Activated naive CD4-positive, alpha-beta T cell treated with anti-CD3 and anti-CD28 coated beads, Interleukin-2, amount 50 U/mL, for 16 hours (primary cell): Measurements from ENCODE around the gene ZXDC.

ENCODE experiments used
- DNase-seq: peaks from one replicate; pipeline ENCODE4 v3.0.0-alpha.2; 2020

Gene ZXDC

DNA sequence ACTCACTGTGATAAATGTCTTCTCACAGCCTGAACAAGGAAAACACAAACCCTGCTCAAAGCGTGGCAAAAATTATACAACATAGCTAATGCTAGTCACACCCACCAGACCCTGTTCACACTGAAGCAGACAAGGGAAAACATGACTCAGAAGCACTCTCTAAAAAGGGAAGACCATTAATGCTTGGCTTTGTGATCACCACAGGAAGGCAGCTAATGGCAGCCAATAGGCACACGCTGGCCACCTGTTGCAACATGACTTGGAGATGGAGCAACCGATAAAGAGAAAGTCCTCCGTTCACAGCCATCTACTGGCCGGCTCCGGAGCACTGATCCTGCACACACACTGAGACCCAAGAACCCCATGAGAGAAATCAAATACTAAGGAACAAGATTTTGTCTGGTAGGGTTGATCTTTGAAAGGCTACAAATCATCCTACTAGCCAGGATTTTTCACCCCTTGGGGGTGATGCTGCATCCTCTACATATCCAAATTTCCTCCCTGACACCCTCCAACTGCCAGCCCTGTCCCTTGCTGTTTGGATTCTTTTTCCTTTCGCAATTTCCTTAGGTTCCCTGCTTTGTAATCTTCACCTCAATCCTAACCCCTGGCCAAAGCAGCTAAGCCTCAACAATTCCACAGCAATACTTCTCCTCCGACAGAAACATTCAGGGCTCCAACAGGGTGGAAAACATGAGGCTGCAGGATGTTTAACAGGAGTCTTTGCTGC, 3.2 kb downstream of the ZXDC start:
- DNase-seq: no peak

DNA sequence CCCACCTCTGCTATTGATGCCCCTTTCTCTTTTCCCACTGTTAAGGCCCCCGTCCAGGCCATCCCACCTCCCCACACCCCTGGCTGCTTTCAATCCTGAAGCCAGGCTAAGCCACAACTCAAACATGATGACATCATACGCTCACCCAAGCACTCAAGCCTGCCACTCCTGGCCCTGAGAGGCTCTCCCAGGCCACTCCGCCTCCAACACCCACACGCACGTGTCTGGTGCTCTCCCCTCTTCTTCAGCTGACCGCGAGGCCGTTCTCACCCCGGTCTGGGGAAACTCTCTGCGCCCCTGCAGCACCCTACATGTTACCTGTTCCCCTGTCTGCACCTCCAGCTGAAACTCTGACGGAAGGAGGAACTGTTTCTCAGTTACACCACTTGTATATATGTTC, 6.2 kb downstream of the ZXDC start:
- DNase-seq: no peak

DNA sequence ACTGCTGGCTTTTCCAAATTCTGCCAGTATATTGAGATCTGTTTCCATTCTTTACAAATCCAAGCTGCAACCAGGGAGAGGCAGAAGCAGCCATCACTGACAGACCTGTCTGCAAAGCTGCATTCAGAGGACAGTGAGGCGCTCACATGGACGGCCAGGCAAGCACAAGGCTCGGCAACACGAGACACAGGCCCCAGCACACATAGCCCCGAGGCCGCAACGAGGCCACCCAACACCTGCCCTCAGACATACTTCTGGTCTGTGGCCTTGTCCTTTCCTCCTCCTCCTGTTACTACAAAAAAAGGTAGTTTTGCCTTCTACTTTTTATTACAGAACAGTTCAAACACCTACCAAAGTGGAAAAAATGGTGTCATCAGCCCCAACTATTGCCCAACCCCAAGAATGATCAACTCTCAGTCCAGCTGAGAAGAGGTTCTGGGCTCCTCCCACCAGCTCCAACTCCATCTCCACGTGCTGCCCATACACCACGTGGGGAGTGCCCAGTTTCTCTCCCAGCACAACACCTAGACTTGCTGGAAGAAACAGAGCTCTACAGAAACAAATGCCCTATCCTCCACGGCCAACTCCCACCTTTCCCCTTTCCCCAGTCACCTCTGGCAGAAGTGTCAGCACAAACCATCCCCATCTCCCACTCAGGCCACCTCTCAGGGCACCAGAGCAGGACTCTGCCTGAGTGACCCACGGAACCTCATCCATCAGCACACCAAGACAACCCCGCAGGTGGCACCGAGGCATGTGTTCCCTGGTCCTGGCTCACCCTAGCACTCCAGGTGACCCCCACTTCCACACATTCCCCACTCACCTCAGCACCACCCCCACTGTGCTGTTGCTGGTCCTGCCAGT, 7.4 kb downstream of the ZXDC start:
- DNase-seq: no peak

DNA sequence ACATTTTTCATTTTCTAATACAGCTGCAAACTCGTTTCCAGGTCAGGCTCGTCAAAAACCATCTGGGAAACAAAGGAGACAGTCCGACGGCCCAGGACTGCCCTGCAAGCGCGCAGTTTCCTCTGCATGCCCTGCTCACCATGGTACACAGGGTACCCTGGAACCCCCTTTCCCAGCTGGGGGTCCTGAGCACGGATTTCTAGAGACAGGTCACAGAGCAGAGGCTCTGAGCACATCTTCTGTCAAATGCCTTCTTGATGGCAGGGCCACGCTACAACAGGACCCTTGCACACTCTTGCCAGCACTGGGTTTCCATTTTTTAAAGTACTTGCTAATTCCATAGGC, 8.1 kb downstream of the ZXDC start:
- no peak for DNase-seq

DNA sequence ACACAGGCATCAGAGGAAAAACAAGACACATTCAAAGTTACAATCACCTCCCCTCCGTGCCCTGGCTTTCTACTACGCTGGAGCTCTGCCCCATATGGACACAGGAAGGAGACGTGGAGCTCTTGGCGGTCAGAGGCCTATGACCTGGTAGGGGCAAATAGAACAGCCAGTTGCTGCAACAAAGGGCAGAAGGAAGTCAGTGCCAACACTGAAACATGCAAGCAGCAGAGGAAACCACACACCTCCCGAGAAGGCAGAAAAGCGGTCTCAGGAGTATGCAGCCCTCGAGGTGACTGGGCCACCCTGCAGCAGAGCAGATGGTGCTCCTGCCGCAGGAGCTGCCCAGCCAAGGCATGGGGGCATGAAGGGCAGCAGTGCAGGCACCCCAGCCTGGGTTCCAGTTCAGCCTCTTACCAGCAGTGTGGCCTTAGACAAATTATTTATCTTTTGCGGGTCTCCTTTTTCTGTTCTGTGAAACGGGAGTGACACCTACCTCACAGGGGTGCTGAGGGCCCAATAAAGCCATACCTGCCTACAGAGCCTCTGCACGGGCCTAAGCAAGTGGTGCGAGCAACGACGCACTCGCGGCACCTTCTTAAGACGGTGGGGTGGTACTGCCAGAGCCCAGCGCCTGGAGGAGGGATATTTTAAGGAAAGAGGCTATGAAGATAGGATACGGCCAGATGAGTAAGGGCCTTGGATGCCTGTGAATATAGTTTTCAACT, 8.6 kb downstream of the ZXDC start:
- DNase-seq: no peak

DNA sequence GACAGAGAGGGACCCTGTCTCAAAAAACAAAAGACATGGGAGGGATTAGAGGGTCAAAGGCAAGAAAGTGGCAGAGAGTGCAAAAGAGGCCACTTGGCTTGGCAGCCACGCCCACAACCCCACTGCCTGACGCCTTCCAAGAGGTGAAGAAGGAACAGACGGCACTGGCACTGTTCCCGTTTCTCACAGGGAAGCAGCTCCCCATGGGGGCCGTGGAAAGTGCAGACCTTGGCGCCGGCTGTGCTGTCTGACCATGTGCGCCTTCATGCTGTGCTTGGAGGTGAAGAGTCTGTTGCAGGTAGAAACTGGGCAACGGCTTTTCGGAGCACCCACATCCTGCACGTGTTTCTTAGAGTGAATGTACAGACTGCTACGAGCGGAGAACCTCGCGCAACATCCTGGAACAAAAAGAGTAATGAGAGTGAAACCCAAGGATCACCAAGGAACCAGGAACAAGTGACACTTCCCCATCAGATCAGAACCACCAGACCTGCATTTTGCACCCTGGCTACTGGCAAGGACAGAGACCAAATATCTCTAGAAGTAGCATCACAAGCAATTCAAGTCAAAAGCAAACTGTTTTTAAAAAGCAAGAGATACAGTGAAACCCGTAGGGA, 9.7 kb downstream of the ZXDC start:
- DNase-seq: no peak

DNA sequence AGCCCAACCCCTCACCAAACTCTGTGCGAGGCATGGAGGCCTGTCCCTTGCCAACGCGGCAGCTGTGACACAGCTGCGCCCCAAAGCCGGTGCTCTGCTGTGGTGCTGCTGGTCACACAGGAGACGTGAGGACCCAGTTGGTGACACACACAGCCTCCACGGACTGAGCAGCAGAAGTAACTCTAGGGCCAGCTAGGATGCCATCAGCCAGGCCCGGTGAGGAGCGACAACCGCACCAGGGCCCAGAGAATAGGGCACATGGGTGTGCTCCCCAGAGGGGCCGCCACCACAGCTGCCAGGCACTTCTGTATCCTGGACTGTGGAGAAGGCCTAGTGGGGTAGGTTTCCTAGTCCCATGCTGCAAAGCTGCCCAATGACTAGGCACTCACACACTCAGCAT, 10.7 kb downstream of the ZXDC start:
- DNase-seq: no peak

DNA sequence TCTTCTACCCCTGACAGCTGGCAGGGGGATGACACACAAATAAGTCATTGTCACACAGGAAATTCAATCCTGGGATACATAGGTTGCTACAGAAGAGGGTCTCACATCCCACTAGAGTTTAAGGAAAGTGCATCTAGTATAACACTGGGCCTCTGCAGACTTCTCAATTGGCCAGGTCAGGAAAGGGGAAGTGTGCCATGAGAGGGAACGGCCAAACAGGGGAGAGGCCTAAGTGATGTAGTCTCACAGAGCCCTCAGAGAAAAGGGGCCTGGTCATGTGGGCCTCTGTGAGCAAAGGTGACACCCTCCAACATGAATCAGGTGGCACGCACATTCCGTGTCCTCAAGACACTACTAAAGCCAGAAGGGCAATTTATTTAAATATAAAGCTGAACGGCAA, 11.2 kb downstream of the ZXDC start:
- DNase-seq: no peak

DNA sequence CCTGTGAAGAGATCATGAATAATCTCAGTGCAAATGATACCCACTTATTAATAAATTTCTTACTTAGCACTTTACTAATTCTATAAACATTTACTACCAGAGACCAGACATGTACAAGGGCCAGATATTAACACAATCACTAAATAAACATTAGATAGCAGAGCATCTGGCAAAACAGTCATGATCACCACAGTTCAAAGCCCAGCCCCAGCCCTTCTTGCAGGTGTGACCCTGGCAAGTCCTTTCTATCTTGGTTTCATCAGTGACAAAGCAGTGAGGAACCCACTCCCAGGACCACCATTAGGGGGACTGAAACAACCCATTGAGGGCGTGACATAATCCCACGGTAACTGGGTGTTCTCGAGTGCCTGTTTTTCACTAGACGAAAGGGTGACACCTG, 11.6 kb downstream of the ZXDC start:
- no peak for DNase-seq

DNA sequence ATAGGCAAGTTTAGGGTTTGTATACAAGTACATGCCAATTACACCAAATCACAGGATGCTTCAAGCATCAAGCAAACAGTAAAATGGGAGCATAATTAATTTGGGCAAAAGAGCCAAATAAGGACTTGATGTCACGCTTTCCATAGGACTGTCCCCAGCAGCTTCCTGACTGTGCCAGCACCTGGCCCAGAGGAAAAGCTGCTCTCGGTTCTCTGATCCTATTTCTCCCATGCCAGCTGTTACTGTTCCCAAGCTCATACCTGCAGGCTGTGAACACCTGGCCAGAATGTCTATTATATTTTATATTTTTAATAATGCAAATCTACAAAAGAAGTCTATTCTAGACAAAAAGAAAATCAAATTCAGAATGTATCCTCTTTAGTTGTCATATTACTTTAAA, 12.2 kb downstream of the ZXDC start:
- no peak for DNase-seq

DNA sequence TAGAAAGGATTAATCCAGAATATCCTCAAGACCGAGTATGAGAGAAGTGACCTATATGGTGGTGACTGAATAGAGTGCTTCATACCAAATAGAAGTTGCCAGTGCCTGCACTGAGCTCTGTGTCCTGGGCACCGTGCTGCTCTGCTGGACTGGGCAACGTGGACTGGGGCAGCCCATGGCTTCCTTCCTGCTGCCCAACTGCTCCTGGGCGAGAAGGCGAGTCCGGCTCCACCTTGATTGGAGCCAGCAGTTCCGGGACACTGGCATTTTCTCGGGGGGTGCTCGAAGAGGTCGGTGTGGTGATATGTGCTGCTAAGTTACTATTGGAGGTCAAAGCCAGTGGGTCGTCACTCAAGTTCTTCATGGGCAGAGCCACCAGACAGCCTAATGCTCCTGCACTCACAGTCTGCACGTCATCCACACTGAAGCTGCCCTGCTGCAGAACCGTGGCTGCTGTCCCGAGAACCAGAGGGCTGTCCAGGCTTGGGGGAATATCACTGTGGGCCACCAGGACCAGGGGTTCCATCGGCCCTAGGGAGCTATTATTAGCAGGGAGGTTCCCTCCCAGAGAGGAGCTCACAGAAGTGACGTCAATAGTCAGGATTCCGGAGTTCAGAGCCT, 14.1 kb downstream of the ZXDC start:
- DNase-seq: no peak

DNA sequence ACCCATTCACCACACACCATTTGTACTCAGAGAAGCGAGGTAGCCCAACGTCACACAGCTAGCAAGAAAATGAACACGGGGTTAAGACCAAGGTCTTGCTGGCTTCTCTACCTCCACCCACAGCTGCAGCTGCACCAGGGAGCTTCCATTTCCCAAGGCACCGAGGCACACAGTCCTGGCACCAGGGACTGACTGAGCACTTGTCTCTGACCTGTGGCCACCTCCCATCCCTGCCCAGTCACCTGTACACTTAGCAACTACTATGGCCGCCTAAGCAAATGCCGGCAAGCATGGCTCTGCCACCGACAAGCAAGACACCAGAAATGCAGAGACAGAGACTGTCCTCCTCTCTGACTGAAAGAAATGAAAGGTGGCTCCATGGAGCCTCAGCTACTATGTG, 15.3 kb downstream of the ZXDC start:
- DNase-seq: no peak

DNA sequence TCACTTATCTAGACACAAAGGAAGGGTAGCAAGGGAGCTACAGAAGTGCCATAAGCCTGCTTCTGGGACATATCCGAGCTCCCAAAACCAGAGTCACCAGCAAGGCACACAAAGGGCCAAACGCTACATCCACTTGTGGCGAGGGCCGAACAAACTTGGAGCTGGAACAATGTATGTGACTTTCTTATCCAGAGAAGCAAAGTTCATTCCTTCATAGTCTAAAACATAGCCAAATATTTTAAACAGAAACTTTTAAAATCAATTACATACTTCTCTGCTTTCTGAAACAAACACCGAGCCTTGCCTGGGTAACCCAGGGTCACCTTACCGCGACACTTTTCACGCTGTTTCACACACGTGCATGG, 15.9 kb downstream of the ZXDC start:
- DNase-seq: no peak

DNA sequence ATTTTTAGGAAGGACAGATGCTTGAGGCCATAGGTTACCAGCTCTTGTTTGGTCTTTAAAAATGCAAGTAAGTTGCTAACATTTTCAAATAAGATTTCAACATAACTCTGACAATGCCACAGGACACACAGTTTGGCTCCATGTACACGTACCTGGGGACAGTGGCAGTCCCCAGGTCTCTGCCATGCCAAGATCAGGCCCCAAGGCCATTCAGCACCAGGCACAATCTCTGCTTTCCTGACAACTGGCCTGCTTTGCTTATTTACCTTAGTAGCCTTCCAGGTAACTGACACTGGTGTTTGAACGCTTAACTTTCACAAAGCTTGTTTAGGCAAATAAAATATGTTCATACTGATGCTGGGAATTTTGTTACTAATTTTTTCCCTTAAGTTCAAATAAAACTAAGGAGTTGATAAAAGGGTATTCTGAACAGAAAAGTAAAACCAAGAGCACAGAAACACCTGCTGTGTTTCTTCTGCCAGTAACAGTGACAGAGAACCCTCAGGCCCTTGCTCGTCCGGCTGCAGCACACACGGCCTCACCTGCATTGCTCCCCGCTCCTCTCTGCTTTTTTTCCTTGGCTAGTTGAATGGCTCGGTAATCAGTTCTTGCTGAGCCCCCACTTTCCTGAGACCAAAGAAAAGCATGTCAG, 16.5 kb downstream of the ZXDC start:
- DNase-seq: no peak

DNA sequence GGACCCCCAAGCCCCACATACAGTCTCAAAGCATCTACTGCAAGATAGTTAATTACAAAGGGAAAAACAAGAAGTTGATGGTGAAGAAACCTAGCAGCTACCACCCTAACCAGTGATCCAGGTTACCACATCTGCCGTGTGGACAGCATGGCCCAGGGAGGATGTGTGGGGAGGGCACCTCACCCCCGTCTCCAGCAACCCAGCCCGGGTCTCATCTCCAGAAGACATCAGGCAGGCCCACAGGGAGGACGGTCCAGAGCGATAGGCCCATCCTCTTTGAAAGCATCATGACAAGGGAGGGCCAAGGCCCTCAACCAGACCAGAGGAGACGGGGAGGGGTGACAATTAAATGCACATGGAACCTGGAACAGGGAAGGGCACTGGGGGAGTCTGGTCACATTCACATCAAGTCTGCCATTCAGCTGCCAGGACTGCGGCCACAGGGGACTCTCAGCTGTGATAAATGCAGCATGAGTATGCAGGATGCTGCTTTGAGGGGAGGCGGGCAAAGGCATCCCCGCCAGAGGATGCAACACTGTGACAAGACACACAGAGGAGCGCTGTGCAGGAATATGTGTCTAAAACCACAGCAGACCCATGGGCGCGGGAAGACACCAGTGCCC, 18.8 kb downstream of the ZXDC start:
- no peak for DNase-seq

DNA sequence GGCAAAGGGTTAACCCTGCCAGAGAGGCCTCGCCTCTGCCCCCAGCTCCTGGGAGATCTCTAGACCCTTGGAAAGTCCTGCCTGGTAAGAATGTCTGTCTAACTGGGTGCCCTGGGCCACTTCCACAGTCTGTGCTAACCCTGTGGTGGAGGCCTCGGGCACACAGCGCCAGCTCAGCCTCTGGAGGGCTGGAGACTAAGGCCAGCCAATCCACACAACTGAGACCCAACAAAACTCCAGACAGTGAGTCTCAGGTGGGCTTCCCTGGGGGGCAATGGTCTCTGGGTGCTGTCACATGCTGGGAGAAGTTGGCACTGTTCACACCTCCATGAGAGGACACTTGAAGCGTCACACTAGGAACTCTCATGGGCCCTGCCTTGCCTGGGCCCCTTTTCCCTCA, 19.5 kb downstream of the ZXDC start:
- DNase-seq: no peak

DNA sequence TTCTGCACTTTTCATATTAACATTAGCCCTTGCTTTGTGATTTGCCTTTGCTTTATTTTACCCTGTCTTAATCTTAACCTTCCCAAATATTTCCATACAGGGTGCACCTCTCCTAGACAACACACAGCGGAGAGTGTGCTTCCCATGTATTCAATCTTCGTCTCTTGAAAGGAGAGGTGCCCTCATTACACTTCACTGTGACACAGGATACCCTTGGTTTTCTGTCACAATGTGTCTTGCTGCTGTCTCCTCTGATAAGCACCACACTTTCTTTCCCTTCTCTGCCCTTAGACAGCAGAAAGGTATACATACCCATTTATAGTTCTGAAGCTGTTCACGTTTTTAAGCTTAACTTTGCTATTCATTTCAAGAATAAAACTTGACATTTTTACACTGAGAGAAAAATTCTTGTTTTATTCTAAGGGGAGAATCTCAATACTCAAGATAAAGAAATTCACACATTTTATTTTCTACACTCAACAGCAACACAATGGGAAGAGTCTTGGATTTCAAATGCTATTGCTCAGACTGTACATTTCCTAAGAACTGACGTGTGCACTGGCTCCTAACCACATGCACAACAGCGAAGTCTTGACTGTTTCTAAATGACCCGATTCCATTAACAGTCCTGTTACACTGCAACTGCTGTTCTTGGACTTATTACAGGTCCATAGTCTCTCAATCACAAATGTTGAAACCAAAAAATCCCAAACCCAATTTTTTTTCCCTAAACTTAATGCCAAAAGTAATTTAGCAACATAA, 21.1 kb downstream of the ZXDC start:
- DNase-seq: no peak

DNA sequence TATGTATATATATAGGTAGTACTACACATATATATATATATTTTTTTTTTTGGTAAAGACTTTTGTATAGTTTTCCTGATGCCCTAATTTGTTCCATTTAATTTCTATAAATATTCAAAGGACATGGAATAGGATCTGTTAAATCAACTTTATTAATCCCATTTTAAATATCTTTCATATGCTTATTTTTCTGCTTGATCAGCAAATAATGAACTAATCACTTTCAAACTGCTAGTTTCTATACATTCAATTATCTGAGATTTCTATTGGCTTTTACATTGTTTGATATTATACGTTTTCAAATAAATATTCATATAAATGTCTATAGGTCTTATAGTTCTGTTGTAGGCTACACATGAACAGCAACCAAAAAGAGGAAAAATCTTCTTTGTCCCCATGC, 21.7 kb downstream of the ZXDC start:
- no peak for DNase-seq

DNA sequence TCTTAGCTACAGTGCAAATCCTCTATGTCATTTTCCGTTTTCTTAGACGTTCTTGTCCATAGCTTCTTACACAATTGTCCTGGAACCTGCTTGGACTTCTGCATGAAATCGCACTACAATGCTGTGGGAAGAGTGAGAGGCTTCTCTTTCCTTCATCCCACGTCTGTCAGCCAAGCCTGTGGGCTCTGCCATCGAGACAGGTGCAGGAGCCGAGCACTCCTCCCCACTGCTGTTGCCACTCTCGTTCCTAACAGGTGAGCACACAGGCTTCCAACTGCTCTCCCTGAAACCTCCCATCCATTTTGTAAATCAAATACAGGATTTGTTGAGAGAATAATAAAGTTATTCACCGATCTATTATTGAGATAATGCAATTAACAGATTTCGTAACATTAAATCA, 23.5 kb downstream of the ZXDC start:
- DNase-seq: no peak

DNA sequence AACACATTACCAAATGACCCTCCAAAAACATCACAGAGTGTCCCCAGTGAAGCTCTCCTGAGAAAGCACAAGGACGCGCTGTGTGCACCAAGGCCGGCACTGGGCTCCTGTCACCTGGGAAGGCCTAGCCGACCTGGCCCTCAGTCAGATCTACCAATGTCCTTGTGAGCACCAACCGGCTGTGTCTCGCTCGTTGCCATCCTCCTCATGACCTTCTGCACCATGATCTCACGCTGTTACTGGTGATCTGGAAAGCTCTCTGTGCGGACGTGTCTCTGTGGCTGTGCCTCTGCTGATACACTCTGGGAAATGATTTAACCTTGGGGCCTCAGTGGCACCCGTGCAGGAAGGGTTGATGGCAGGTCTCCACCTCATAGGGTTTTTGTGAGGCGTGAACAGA, 24.2 kb downstream of the ZXDC start:
- no peak for DNase-seq

DNA sequence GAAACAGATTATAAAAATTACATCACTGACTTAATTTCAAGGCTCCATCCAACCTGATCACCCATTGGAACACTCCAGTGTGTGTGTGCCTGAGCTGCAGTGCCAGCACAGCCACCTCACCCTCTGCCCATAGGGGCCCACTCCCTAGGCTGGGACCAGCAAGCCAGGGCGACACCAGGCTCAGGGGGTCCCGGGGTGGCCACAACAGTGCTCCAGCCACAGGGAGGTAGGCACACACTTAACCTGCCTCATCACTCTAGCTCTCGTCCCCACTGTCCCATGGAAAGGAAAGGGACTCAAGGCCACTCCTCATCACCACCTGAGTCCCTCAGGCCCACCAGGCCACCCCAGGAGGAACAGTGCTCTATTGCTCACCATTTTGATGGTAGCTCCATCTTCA, 24.9 kb downstream of the ZXDC start:
- no peak for DNase-seq
